Measurements from ENCODE around the gene RPL10.

DNA sequence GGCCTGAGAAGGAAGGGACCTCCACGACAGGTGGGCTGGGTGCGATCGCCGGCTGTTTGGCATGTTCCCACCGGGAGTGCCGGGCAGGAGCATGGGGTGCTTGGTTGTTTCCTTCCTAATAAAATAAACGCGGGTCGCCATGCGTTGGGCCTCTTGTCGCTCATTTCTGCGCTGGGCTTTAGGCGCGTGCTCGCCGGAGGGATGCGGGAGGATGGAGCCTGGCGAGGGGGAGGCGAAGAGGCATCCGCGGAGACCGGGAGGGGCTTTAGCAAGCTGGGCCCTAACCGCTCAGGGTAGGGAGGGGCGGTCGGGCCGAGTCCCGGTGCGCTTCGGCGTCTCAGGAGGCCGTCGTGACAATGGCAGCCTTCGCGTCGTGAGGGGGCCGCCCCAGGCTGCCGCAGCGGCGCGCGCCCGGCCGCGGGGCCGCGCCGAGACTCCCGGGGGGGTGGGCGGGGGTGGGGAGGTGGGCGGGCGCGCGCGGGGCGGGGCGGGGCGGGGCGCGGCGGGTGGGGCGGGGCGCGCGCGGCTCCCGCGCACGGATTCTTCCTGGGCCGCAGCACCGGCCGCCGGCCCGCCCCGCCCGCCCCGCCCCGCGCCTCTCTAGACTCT lies 38.3 kb downstream of the RPL10 start:
- TF ChIP-seq, protein P1, sequence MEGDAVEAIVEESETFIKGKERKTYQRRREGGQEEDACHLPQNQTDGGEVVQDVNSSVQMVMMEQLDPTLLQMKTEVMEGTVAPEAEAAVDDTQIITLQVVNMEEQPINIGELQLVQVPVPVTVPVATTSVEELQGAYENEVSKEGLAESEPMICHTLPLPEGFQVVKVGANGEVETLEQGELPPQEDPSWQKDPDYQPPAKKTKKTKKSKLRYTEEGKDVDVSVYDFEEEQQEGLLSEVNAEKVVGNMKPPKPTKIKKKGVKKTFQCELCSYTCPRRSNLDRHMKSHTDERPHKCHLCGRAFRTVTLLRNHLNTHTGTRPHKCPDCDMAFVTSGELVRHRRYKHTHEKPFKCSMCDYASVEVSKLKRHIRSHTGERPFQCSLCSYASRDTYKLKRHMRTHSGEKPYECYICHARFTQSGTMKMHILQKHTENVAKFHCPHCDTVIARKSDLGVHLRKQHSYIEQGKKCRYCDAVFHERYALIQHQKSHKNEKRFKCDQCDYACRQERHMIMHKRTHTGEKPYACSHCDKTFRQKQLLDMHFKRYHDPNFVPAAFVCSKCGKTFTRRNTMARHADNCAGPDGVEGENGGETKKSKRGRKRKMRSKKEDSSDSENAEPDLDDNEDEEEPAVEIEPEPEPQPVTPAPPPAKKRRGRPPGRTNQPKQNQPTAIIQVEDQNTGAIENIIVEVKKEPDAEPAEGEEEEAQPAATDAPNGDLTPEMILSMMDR (IDR thresholded peaks at IDR 0.05), result no peak
- no peak for TF ChIP-seq POLR2A (IDR thresholded peaks at IDR 0.05)
